AG04450 (cell line): ENCODE data around the gene ANXA10. TPM values are rescaled to one million over a fixed set of nuclear protein-coding genes. Genes with fewer than 3 reads are reported as not detected.

ENCODE experiments used
- CTCF ChIA-PET: fragments of 300-600, 350-600 bp; formaldehyde crosslinking; extraction: SDS; loops from one replicate; lab custom pipeline; 2022; ENCODE audit warnings: antibody characterized with exemption, inconsistent platforms; lab: Charles Lee
- POLR2A ChIA-PET: fragments of 350-600 bp; formaldehyde crosslinking; extraction: SDS; loops from one replicate; lab custom pipeline; 2021; ENCODE audit warnings: antibody characterized with exemption, inconsistent platforms; lab: Yijun Ruan, JAX
- DNase-seq: peaks from one replicate; pipeline ENCODE4 v3.0.0-alpha.2; 2011; ENCODE audit warnings: low read depth, low spot score
- H3K27ac ChIP-seq: one replicate; pipeline ENCODE4 v1.5.1; 2012; ENCODE audit warnings: low read depth, low read length, control low read depth
- H3K27me3 ChIP-seq: one replicate; pipeline ENCODE4 v1.6.0; 2012; ENCODE audit warnings: low read length; ENCODE audit not compliant: control insufficient read depth, insufficient read depth
- H3K4me3 ChIP-seq: 2 replicates; pipeline ENCODE4 v1.5.1; 2011; ENCODE audit warnings: mild to moderate bottlenecking, low read depth, low read length, control low read depth
- H3K9me3 ChIP-seq: 2 replicates; pipeline ENCODE4 v1.5.1; 2012; ENCODE audit warnings: low read length; ENCODE audit not compliant: control insufficient read depth, insufficient read depth
- CTCF ChIP-seq: IDR thresholded peaks from 2 replicates; pipeline ENCODE4 v1.5.1; 2011; ENCODE audit warnings: low read depth, low read length, control low read depth, inconsistent platforms
- polyA plus RNA-seq: library from polyadenylated mRNA; depleted of rRNA; stranded (reverse); fragments of >200 nt; gene quantifications from 2 replicates; pipeline ENCODE4 v1.2.3, GENCODE V29; 2011

Gene ANXA10
- polyA plus RNA-seq, 1 experiment: 0.60 TPM

- Histone ChIP-seq H3K9me3 (no peaks in the 10 kb centered on the region), H3K27ac (no peak overlapping the region), H3K27me3 (no peaks in the 10 kb centered on the region), H3K4me3 (no peak overlapping the region)
- TF ChIP-seq CTCF: peak; percentile 99
- POLR2A ChIA-PET: no interaction called here
- DNase-seq: peak; percentile 44
- CTCF ChIA-PET: no interaction called here
Measured at GRCh38 chr4:168076989-168077725, 15.2 kb upstream of the ANXA10 start.

- TF ChIP-seq CTCF: no peak
- no peak for DNase-seq
- ChIA-PET POLR2A (no interaction called here), CTCF (interaction anchor here (1.0 kb wide), 1 partner anchor 76 kb away, joined by 5 read pairs; no protein-coding TSS in a partner anchor)
- no peaks in the 10 kb centered on the region for H3K9me3 ChIP-seq
- H3K27ac ChIP-seq: no peak overlapping the region
- H3K4me3 ChIP-seq: no peak overlapping the region
- H3K27me3 ChIP-seq: no peaks in the 10 kb centered on the region
Measured at GRCh38 chr4:168077726-168078239, 14.6 kb upstream of the ANXA10 start.

- Histone ChIP-seq H3K4me3 (no peak overlapping the region), H3K27ac (no peak overlapping the region), H3K9me3 (no peaks in the 10 kb centered on the region), H3K27me3 (no peaks in the 10 kb centered on the region)
- POLR2A ChIA-PET: no interaction called here
- CTCF ChIA-PET: no interaction called here
- DNase-seq: no peak
- no peak for TF ChIP-seq CTCF
Measured at GRCh38 chr4:168082379-168082778, 10.0 kb upstream of the ANXA10 start.

- ChIA-PET CTCF (no interaction called here), POLR2A (no interaction called here)
- DNase-seq: no peak
- Histone ChIP-seq H3K4me3 (no peak overlapping the region), H3K27me3 (no peaks in the 10 kb centered on the region), H3K27ac (no peak overlapping the region), H3K9me3 (no peaks in the 10 kb centered on the region)
- no peak for TF ChIP-seq CTCF
Measured at GRCh38 chr4:168095776-168096406, 3.6 kb downstream of the ANXA10 start.

GRCh38 chr4:168096407-168096784, 4.1 kb downstream of the ANXA10 start:
- no peak for TF ChIP-seq CTCF
- no peak overlapping the region for H3K4me3 ChIP-seq
- H3K27me3 ChIP-seq: no peaks in the 10 kb centered on the region
- DNase-seq: no peak
- no peak overlapping the region for H3K27ac ChIP-seq
- H3K9me3 ChIP-seq: no peaks in the 10 kb centered on the region
- ChIA-PET POLR2A (no interaction called here), CTCF (no interaction called here)
